ENCODE results near the gene DAP.

GRCh38 chr5:10644192-10644591 lies 116.8 kb downstream of the DAP start:
- TF ChIP-seq CTCF (IDR thresholded peaks at IDR 0.05): no peak
- TF ChIP-seq POLR2A (IDR thresholded peaks at IDR 0.05): no peak
- TF ChIP-seq POLR2AphosphoS5 (IDR thresholded peaks at IDR 0.05): no peak

Measured in transverse colon (tissue), 4 donors.